Activated CD8-positive, alpha-beta memory T cell treated with anti-CD3 and anti-CD28 coated beads for 4 hours (primary cell): ENCODE measurements around the gene SLC7A8.
"Not testable (repeated sequence)": the region's sequence is repeated elsewhere in the genome, so short reads cannot be mapped to it uniquely, and the experiment has no call there.

Source experiments
- DNase-seq, 2 donors: peaks; one replicate each; pipeline ENCODE4 v3.0.0-alpha.2; 2020; ENCODE audit warnings: low read depth in 2 of 2

SLC7A8 gene

GRCh38 chr14:23114120-23114458 is 69.4 kb downstream of the SLC7A8 start:
- no peak for DNase-seq

GRCh38 chr14:23113431-23114119 is 69.9 kb downstream of the SLC7A8 start:
- no peak for DNase-seq

- DNase-seq: no peak
These were observed 70.9 kb downstream of the SLC7A8 start for GRCh38 chr14:23112359-23113178.

- no peak for DNase-seq
These were observed 72.7 kb downstream of the SLC7A8 start for GRCh38 chr14:23110579-23111365.

- DNase-seq: no peak
These were observed 73.7 kb downstream of the SLC7A8 start for GRCh38 chr14:23109769-23110168.

- not testable (repeated sequence) for DNase-seq
These were observed 75.3 kb downstream of the SLC7A8 start for GRCh38 chr14:23108169-23108568.

GRCh38 chr14:23107620-23108019 is 75.8 kb downstream of the SLC7A8 start:
- not testable (repeated sequence) for DNase-seq

GRCh38 chr14:23106747-23107045 is 76.8 kb downstream of the SLC7A8 start:
- no peak for DNase-seq

GRCh38 chr14:23105348-23105824 is 78.1 kb downstream of the SLC7A8 start:
- no peak for DNase-seq

- no peak for DNase-seq
These were observed 78.7 kb downstream of the SLC7A8 start, which contains the start of gene CIROP for GRCh38 chr14:23104591-23105347. CIROP (minus strand) TSS chr14:23104989; CDS start chr14:23104920, 69 bp downstream.

GRCh38 chr14:23104070-23104590 is 79.3 kb downstream of the SLC7A8 start:
- DNase-seq: no peak

GRCh38 chr14:23103581-23103980 is 79.9 kb downstream of the SLC7A8 start:
- DNase-seq: no peak

- DNase-seq: no peak
These were observed 80.7 kb downstream of the SLC7A8 start for GRCh38 chr14:23102801-23103200.

- DNase-seq: no peak
These were observed 81.4 kb downstream of the SLC7A8 start for GRCh38 chr14:23101986-23102625.

GRCh38 chr14:23101213-23101970 is 82.1 kb downstream of the SLC7A8 start:
- no peak for DNase-seq

- DNase-seq: no peak
These were observed 84.1 kb downstream of the SLC7A8 start for GRCh38 chr14:23099212-23099861.

GRCh38 chr14:23097786-23098185 is 85.7 kb downstream of the SLC7A8 start:
- no peak for DNase-seq

GRCh38 chr14:23095196-23096108 is 88.0 kb downstream of the SLC7A8 start, which contains the start of gene C14orf119:
C14orf119 (plus strand) TSS chr14:23095505; CDS start chr14:23097659, 2,154 bp downstream.
- peak; percentile 98 to 99 for DNase-seq
